DOHH2 (cell line): ENCODE results near the gene IGFL1.
"Not testable (repeated sequence)": the region's sequence is repeated elsewhere in the genome, so short reads cannot be mapped to it uniquely, and the experiment has no call there.

Experiments used
- H3F3A ChIP-seq: fragments of 200-600 bp; sonication (generic), shearing (Covaris generic); 2 replicates; pipeline ENCODE4 v1.6.0; 2016; ENCODE audit warnings: antibody characterized with exemption, mild to moderate bottlenecking; ENCODE audit not compliant: control insufficient read depth, insufficient read depth
- H3K27ac ChIP-seq: fragments of 200-600 bp; sonication (generic); 2 replicates; pipeline ENCODE4 v1.5.1; 2014; ENCODE audit warnings: low read depth, mild to moderate bottlenecking, low read length, moderate library complexity
- H3K27me3 ChIP-seq: fragments of 200-600 bp; sonication (generic); 2 replicates; pipeline ENCODE4 v1.6.1; 2014; ENCODE audit warnings: mild to moderate bottlenecking, low read length, mixed read lengths; ENCODE audit not compliant: control insufficient read depth
- H3K36me3 ChIP-seq: fragments of 200-600 bp; sonication (generic); 2 replicates; pipeline ENCODE4 v1.6.1; 2014; ENCODE audit warnings: mild to moderate bottlenecking, low read length, moderate library complexity, mixed read lengths; ENCODE audit not compliant: control insufficient read depth
- H3K4me1 ChIP-seq: fragments of 200-600 bp; sonication (generic); 2 replicates; pipeline ENCODE4 v1.6.1; 2014; ENCODE audit warnings: mild to moderate bottlenecking, low read length, mixed read lengths; ENCODE audit not compliant: control insufficient read depth
- H3K4me2 ChIP-seq: fragments of 200-600 bp; sonication (generic); 2 replicates; pipeline ENCODE4 v1.6.0; 2014; ENCODE audit warnings: mild to moderate bottlenecking, low read length, moderate library complexity
- H3K4me3 ChIP-seq: fragments of 200-600 bp; sonication (generic); 2 replicates; pipeline ENCODE4 v1.5.1; 2014; ENCODE audit warnings: mild to moderate bottlenecking, low read length, mixed read lengths
- H3K79me2 ChIP-seq: fragments of 200-600 bp; sonication (generic); 2 replicates; pipeline ENCODE4 v1.6.1; 2014; ENCODE audit warnings: mild to moderate bottlenecking, low read length, mixed read lengths; ENCODE audit not compliant: control insufficient read depth
- H3K9me2 ChIP-seq: fragments of 200-600 bp; sonication (generic); replicated peaks from 2 replicates; pipeline ENCODE4 v1.6.1; 2014; ENCODE audit warnings: mild to moderate bottlenecking, low read length, mixed read lengths; ENCODE audit not compliant: control insufficient read depth
- H3K9me3 ChIP-seq: fragments of 200-600 bp; sonication (generic); 2 replicates; pipeline ENCODE4 v1.6.1; 2014; ENCODE audit warnings: antibody characterized with exemption, low read length, mixed read lengths; ENCODE audit not compliant: control insufficient read depth, insufficient read depth
- H4K20me1 ChIP-seq: fragments of 200-600 bp; sonication (generic); 2 replicates; pipeline ENCODE4 v1.6.0; 2014; ENCODE audit warnings: low read depth, mild to moderate bottlenecking, antibody characterized with exemption, low read length, moderate library complexity; ENCODE audit not compliant: control insufficient read depth, insufficient read depth
- CTCF ChIP-seq: fragments of 200-600 bp; sonication (generic); IDR thresholded peaks from one replicate; pipeline ENCODE4 v1.5.1; 2014; ENCODE audit warnings: antibody characterized with exemption, mild to moderate bottlenecking, low read depth, low read length; ENCODE audit not compliant: poor library complexity, severe bottlenecking
- EZH2phosphoT487 ChIP-seq: fragments of 200-600 bp; sonication (generic); IDR thresholded peaks from 2 replicates; pipeline ENCODE4 v1.6.1; 2017; ENCODE audit warnings: borderline replicate concordance, mild to moderate bottlenecking, antibody characterized with exemption, low read length, moderate library complexity, mixed read lengths

IGFL1 gene

GRCh38 chr19:46239193-46240024 lies 9.9 kb downstream of the IGFL1 start:
- Histone ChIP-seq H3K4me1 (no peaks in the 10 kb centered on the region), H3K27me3 (peaks cover 9% of the 10 kb centered on the region; the same call in 1 of the 2 replicates), H4K20me1 (no peaks in the 10 kb centered on the region), H3F3A (no peaks in the 10 kb centered on the region), H3K36me3 (no peaks in the 10 kb centered on the region), H3K9me3 (no peaks in the 10 kb centered on the region), H3K9me2 (no peaks in the 10 kb centered on the region), H3K4me3 (no peak overlapping the region), H3K27ac (no peak overlapping the region), H3K4me2 (no peak overlapping the region), H3K79me2 (no peaks in the 10 kb centered on the region)
- TF ChIP-seq CTCF (no peak), EZH2phosphoT487 (no peak)

- Histone ChIP-seq H4K20me1 (no peaks in the 10 kb centered on the region), H3K4me3 (no peak overlapping the region), H3K36me3 (no peaks in the 10 kb centered on the region), H3K79me2 (no peaks in the 10 kb centered on the region), H3K27me3 (peaks cover 9% of the 10 kb centered on the region; the same call in 1 of the 2 replicates), H3F3A (no peaks in the 10 kb centered on the region), H3K27ac (no peak overlapping the region), H3K4me1 (no peaks in the 10 kb centered on the region), H3K9me3 (no peaks in the 10 kb centered on the region), H3K9me2 (no peaks in the 10 kb centered on the region), H3K4me2 (no peak overlapping the region)
- no peak for TF ChIP-seq CTCF
- no peak for TF ChIP-seq EZH2phosphoT487
Observed at GRCh38 chr19:46240693-46241092, 11.2 kb downstream of the IGFL1 start.

- no peak overlapping the region for H3K27ac ChIP-seq
- no peaks in the 10 kb centered on the region for H3K4me1 ChIP-seq
- no peaks in the 10 kb centered on the region for H3K9me2 ChIP-seq
- H3K4me2 ChIP-seq: no peak overlapping the region
- no peaks in the 10 kb centered on the region for H3F3A ChIP-seq
- no peak for TF ChIP-seq CTCF
- no peak for TF ChIP-seq EZH2phosphoT487
- no peaks in the 10 kb centered on the region for H3K9me3 ChIP-seq
- H4K20me1 ChIP-seq: no peaks in the 10 kb centered on the region
- H3K79me2 ChIP-seq: no peaks in the 10 kb centered on the region
- peaks cover 12% of the 10 kb centered on the region; the same call in 1 of the 2 replicates for H3K27me3 ChIP-seq
- no peak overlapping the region for H3K4me3 ChIP-seq
- H3K36me3 ChIP-seq: no peaks in the 10 kb centered on the region
Observed at GRCh38 chr19:46241626-46242025, 12.1 kb downstream of the IGFL1 start.

GRCh38 chr19:46243081-46243654 lies 13.6 kb downstream of the IGFL1 start:
- peaks cover 14% of the 10 kb centered on the region; the same call in 1 of the 2 replicates for H3K27me3 ChIP-seq

More at GRCh38 chr19:46243081-46243654, 13.6 kb downstream of the IGFL1 start:
- not testable (repeated sequence) for H3K36me3 ChIP-seq, H3K27ac ChIP-seq, H3K9me2 ChIP-seq, H3K4me1 ChIP-seq, H3K4me2 ChIP-seq, H3K79me2 ChIP-seq, H4K20me1 ChIP-seq, H3F3A ChIP-seq, H3K4me3 ChIP-seq, H3K9me3 ChIP-seq
